ENCODE data around the gene HOXA11. TPM values are rescaled to one million over a fixed set of nuclear protein-coding genes. Genes with fewer than 3 reads are reported as not detected.

HOXA11 gene
- total and polyA plus RNA-seq, 10 donors = not detected

GRCh38 chr7:27143950-27144780, 40.9 kb downstream of the HOXA11 start:
- peak overlapping the region in 7 of 8 donors; percentile 44 to 77 (median 49) for H3K4me3 ChIP-seq
- no peaks in the 10 kb centered on the region for H3K36me3 ChIP-seq
- peak; percentile 25 for DNase-seq
- intact Hi-C loops (cut with DNase I; ENCODE audit: low total_unique reads) = no loop called here
- TF ChIP-seq POLR2AphosphoS5 (IDR thresholded peaks at IDR 0.05) (no peak), CTCF (IDR thresholded peaks at IDR 0.05 in 8 of 11, conservative IDR thresholded peaks at IDR 0.05 in 3 of 11) (peak in 5 of 11 experiments; percentile 5 to 61 (median 30)), POLR2A (IDR thresholded peaks at IDR 0.05) (no peak)
- peaks cover 8 to 43% (median 20%) of the 10 kb centered on the region in 6 donors for H3K4me1 ChIP-seq
- 67 to 84% (median 73%) methylated on average over 39 to 40 of the region's 40 CpGs for WGBS, 5 donors
- H3K9me3 ChIP-seq = no peaks in the 10 kb centered on the region
- peaks cover 0 to 87% (median 40%) of the 10 kb centered on the region in 7 donors for H3K27me3 ChIP-seq (replicated peaks in 1 of 7)
- H3K27ac ChIP-seq = peak overlapping the region in 3 of 8 donors; percentile 82 to 95 (median 86)

- H3K4me1 ChIP-seq = peaks cover 8 to 34% (median 14%) of the 10 kb centered on the region in 6 donors
- WGBS, 5 donors = 44 to 71% (median 54%) methylated on average over 55 to 86 of the region's 86 CpGs
- peak within 1 kb of the TSS; percentile 66 to 95 (median 82) for H3K27ac ChIP-seq
- DNase-seq = peak; percentile 90
- H3K9me3 ChIP-seq = no peaks in the 10 kb centered on the region
- intact Hi-C loops (cut with DNase I; ENCODE audit: low total_unique reads) = no loop called here
- peak within 1 kb of the TSS; percentile 44 to 77 (median 49) for H3K4me3 ChIP-seq
- TF ChIP-seq POLR2A (IDR thresholded peaks at IDR 0.05) (peak in 1 of 3 donors; percentile 87), POLR2AphosphoS5 (IDR thresholded peaks at IDR 0.05) (peak; percentile 47 to 72 (median 63)), CTCF (IDR thresholded peaks at IDR 0.05 in 8 of 11, conservative IDR thresholded peaks at IDR 0.05 in 3 of 11) (peak in 8 of 11 experiments; percentile 47 to 87 (median 74))
- peaks cover 0 to 81% (median 31%) of the 10 kb centered on the region in 7 donors for H3K27me3 ChIP-seq (replicated peaks in 1 of 7)
- no peaks in the 10 kb centered on the region for H3K36me3 ChIP-seq
Observed at GRCh38 chr7:27143023-27143949, 41.7 kb downstream of the HOXA11 start, which contains the start of gene HOXA5. Gene HOXA5 (minus strand): TSS chr7:27143681. CDS start chr7:27143607, 74 bp downstream.

GRCh38 chr7:27142580-27143022, 42.4 kb downstream of the HOXA11 start:
- DNase-seq = no peak
- Histone ChIP-seq H3K9me3 (no peaks in the 10 kb centered on the region), H3K4me1 (peaks cover 2 to 27% (median 7%) of the 10 kb centered on the region in 6 donors), H3K36me3 (no peaks in the 10 kb centered on the region), H3K27me3 (replicated peaks in 1 of 7) (peaks cover 0 to 74% (median 24%) of the 10 kb centered on the region in 7 donors), H3K4me3 (peak overlapping the region; percentile 44 to 77 (median 49)), H3K27ac (peak overlapping the region; percentile 66 to 95 (median 82))
- WGBS, 5 donors = 33 to 74% (median 59%) methylated on average over 29 of the region's 29 CpGs
- intact Hi-C loops (cut with DNase I; ENCODE audit: low total_unique reads) = no loop called here
- no peak for TF ChIP-seq POLR2AphosphoS5 (IDR thresholded peaks at IDR 0.05)
- no peak for TF ChIP-seq POLR2A (IDR thresholded peaks at IDR 0.05)
- no peak for TF ChIP-seq CTCF (IDR thresholded peaks at IDR 0.05 in 8 of 11, conservative IDR thresholded peaks at IDR 0.05 in 3 of 11)
